ENCODE results near the gene HOXA11.
A peak's percentile ranks its signal among the peaks of the same experiment; 100 is the strongest.

The HOXA11 gene

DNA sequence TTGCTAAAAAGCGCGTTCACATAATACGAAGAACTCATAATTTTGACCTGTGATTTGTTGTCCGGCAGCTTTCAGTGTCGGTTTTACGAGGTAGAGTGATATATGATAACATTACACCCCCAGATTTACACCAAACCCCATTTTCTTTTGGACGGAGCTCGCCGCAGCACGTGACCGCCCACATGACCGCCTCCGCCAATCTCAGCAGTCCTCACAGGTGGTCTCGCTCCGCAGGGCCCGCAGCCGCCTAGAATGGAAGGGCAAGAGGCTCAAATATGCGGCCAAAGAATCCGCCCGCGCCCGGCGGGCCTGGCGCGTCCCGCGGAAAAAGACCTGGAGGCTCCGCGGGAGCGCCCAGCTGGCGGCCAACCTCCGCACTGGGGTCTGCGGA, 28.5 kb downstream of the HOXA11 start, which contains the start of gene HOXA7:
HOXA7 (minus strand) TSS at position 168 of the 391 bp plus-strand sequence; CDS start at position 38, 130 bp downstream.
- no peak for DNase-seq

DNA sequence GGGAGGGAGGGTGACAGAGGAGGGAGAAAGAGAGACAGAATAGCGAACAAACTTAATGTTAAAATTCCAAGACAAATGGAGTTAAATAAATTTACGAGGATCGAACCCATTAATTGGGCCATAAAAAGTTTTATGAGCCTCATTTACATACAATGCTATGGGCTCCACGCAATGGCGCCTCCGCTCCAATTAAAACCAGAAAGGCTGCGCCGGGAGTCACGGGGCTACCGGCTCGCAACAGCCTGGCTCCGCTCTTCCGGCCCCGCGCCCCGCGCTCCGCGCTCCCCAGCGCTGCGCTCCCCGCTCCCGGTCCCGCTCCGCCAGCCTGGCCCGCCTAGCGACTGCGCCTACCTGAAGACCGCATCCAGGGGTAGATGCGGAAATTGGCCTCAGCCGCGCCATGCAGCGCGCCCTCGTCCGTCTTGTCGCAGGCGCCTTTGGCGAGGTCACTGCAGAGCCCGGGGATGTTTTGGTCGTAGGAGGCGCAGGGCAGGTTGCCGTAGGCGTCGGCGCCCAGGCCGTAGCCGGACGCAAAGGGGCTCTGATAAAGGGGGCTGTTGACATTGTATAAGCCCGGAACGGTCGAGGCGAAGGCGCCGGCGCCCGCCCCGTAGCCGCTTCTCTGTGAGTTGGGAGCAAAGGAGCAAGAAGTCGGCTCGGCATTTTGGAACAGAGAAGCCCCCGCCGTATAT, 29.1 kb downstream of the HOXA11 start:
- peak; percentile 73 for DNase-seq

DNA sequence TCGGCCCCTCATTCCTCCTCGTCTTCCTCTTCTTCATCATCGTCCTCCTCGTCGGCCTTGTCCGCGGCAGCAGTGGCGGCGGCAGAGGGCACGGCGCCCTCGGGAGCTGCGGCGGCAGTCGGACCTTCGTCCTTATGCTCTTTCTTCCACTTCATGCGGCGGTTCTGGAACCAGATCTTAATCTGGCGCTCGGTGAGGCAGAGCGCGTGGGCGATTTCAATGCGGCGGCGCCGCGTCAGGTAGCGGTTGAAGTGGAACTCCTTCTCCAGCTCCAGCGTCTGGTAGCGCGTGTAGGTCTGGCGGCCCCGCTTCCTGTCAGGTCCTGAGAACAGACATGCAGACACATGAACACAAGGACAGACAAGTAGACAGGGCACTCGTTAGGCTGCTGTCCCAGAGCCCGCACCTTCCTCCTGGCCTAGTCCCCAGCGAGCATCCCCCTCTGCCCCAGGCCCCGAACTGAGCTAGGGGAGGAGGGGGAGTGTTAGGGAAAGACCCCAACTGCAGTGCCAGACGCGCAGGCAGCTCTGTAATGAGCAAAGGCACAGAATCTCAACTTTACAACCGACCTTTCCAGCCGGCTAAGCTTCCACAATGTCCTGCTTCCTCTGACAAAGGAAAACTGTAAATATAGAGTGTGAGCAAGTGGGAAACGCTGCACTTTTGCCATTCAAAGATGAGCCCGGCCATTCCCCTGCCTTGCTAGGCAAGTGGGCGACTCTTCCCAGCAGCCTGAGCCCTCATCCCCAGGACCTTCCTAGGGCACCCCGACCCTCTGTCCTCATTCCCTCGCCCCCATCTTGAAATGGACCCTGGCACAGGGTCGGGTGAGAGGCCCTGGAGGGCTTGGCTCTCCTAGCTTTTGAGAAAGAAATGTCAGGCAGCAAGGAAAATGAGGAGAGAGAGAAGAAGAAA, 29.9 kb downstream of the HOXA11 start:
- DNase-seq: peak; percentile 75

- peak; percentile 53 for DNase-seq
These were observed 30.7 kb downstream of the HOXA11 start for GRCh38 chr7:27154369-27154768.

DNA sequence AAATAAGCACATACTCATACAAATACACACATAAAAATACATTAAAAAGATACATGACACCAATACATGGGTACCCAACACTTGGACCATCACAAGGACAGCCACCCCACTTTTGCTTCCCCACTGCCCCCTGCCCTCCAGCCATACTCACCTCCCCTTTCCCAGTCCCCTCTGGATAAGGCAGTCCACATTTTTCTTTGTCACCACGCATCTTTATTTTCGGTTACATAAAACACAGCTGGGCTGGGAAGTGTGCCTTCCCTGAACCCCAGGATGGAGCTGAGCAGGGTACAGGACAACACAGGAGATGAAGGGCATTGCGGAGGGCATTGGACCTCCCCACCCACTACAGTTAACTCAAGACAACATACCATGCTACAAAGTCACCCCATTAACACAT, 31.5 kb downstream of the HOXA11 start:
- DNase-seq: peak; percentile 46

- no peak for DNase-seq
These were observed 32.1 kb downstream of the HOXA11 start for GRCh38 chr7:27152816-27153442.

DNA sequence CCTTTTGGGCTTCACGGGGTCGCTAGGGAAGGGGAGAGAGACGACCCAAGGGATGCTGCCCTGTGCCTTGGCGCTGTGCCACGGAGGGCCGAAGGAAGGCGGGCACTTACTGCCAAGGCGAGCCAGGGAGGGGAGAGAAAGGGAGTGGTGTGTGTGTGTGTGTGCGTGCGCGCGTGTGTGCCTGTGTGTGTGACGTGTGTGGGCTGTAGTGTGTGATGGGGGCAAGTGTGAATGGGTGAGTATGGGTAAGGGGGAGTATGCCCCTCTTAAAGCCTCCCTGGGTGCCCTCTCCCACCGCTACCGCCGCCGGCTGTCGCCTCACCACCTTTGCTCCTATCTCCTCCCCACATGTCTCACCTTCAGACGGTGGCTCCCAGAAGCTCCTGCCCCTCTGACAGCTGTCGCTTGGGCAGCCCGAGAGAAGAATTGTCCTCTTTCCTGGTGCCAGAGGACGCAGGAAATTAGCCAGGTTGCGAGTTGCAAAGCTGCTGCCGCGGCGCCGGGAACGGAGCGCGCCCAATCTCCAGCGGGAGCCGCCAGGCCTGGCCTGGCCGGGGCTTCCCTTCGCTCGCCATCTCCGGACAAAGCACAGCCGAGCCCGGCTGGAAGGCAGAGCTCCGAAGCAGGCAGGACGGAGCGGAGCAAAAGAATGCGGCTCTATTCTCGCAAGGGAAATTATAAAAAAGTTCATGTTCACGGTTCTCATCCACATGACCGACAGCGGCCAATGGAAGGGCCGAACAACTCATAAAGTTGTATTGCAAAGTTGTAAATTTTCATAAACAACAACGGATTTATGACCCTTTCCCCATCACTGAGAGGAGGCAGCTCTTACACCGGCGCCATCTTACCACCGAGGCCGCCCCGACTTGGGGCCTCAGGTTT, 32.9 kb downstream of the HOXA11 start, which contains the start of gene HOXA3:
HOXA3 (minus strand) TSS at position 653 of the 885 bp plus-strand sequence. CDS start 41,943 bp downstream, outside the sequence.
- peak; percentile 60 for DNase-seq

DNA sequence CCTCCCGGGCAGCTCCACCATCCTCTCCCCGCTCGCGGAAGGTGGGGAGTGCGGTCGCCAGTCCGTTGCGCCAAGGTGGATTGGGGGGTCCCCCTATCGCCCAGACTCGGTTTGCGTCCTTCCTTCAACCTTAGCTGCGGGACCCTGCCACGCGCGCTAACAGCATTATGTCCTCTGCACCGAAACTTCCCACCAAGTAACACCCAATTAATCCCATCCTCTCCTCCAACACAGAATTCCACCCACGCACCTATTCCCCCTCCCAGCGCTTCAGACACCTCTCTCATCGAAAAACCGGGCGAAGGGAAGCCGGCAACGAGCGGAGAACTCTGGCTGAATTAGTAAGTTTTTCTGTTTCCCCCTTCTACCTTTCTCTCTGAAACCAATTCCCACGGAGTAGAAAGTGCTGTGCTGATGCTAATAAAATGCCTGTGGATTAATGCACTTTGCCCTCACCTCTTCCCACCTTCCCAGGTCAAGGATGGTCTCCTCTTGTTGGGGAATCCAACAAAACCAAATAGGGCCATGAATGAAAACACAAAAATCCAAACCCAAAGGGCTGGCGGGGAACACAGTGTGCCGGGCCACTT, 33.6 kb downstream of the HOXA11 start:
- DNase-seq: peak; percentile 59

GRCh38 chr7:27150568-27151340, 34.3 kb downstream of the HOXA11 start:
- peak; percentile 87 for DNase-seq

DNA sequence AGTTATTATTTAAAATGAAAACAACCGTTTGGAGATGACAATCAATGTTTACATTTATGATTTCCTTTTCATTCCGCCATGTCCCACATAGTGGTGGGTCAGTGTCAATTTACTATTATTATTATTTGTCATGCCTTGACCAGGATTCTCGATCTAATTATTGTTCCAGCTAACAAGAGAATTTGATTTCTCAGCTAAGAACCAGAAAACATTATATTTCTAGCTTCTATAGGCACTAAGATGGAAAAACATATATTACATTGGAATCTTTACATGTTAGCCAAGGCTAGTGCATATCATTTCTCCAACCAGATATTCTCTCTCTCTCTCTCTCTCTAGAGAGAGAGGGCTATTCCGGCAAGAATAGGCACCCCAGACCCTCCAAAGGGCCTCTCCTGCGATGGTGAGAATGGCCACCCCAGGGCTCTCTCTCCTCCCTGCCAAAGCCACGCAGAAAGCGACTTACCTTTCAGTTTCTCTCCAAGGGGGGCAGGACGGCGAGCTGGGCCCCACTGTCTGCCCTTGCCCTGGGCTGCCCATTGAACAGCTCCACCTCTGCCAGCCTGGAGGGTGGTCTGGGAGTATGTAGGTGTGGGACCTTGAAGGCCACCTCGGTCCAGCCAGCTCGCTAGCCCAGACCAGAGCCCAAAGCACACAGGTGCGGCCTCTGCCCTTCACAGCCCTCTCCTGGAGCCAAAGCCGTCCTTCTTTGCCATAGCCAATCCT, 35.0 kb downstream of the HOXA11 start:
- no peak for DNase-seq

DNA sequence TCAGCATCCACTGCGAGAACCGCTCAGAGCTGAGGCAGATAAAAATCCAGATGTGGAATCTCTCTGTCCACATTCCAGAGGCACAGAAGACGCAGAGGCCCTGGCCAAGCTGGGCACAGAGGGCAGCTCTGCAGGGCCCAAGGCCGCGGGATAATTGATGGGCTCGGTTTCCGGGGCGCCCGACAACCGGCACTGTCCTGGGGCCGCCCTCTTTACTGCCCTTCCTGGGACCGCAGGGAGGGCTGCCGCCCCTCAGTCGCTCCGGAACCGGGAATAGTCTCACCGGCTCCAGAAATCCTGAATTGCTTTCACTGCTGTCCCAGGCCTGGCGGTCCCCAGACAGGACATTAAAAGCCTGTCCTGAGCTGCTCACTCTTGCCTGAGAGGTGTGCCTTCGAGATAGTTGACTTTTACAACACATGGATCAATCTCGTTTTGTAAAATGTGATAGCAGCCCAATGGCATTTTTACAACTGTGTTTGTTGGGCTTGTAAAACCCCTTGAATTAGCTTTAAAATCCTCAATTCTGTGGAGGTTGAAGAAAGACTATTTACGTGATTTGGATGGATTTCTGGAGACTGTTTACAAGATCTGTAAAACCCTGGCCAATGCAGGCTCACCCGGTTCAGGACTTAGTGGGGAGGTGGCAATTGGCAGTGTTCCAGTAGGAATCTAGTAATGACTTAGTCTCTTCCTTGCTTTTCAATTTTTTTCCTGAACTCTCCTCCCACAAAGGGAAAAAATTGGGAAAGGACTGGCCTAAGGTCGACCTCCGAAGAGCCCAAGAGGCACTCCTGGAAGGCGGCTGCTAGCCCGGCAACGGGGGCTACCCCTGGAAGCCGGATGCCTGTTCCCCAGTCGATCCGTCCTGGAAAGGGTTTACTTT, 36.0 kb downstream of the HOXA11 start:
- DNase-seq: peak; percentile 54

- DNase-seq: peak; percentile 57
These were observed 36.8 kb downstream of the HOXA11 start for GRCh38 chr7:27148031-27148755.

GRCh38 chr7:27147199-27148030, 37.6 kb downstream of the HOXA11 start, which contains the start of gene HOXA6:
Gene HOXA6 (minus strand): TSS chr7:27147774. CDS start chr7:27147749, 25 bp downstream.
- peak; percentile 56 for DNase-seq

DNA sequence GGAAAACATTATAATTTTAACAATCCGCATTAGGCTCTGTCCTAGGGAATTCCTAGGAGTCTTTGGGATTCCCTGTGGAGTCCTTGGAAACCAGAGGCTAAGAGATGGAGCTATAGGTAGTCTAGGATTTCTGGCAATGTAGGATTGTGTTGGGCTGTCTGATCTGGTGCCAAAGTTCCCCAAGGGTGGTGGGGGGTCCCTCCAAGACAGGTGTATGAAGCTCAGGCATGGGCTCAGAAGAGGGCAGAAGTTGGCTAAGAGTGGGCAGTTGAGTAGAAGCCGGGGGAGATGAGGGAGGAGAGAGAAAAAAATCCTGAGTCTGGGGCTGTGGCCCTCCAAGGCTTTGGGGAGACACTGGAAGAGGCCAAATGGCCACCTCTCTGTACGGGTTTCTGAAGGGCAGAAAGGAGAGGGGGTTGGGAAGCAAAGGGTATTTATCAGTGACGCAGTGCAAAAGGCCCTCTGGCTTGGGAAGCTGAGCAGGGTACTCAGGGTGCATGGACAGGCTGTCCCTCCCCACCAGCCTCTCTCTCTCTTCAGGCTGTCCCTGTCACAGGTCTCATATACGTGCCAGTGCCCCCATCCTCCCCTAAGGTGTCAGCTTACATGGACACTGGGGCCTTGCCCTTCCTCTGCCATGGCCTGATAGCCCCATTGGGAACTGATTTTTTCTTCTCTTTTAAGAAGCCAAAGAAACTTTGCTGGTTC, 38.4 kb downstream of the HOXA11 start:
- DNase-seq: peak; percentile 54

DNA sequence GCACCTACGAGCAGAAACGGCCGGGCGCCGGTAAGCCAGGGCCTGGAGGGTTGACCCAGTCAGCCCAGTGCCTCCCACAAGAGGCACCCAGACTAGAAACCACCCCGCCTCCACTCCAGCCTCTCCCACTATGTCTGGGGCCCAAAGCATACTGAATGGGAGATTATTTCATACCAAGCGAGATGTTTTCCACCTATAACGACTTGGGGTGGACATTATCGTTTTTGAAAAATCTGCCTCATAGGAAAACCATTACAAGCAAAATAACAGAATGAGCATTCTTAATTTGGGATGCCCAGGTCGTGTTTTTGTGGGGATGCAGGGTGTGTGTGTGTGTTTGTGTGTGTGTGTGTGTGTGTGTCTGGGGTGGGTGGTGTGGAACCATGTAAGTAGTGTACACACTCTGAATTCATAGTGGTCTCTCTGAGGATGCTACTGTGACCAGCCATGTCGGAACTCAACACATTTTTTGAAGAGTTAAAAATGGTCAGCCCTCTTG, 39.1 kb downstream of the HOXA11 start:
- peak; percentile 32 for DNase-seq

DNA sequence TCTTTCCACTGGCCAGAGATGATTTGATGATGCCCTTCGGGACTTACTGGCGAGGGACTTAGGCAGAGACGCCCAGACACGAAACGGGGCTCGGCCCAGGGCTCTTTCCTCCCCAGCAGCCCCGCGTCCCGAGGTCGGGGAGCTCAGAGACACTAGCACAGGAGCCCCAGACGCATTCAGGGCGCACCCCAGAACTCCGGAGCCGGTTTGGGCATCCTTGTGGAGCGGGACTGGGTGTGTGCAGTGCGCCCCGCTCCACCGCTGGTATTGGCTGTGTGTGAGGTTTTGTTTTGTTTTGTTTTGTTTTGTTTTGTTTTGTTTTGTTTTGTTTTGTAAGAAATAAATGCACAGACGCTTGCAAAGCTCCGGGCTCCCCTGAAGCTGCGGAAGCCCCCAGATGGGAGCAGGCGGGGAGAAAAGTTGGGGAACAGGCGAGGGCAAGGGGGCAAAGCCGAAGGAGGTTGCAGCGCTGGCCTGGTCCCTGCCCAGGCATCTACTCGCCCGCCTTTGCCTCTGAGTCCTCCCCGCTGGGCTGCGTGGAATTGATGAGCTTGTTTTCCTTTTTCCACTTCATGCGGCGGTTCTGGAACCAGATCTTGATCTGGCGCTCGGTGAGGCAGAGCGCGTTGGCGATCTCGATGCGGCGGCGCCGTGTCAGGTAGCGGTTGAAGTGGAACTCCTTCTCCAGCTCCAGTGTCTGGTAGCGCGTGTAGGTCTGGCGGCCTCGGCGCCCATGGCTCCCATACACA, 39.7 kb downstream of the HOXA11 start:
- DNase-seq: no peak

Measured in activated CD8-positive, alpha-beta memory T cell treated with anti-CD3 and anti-CD28 coated beads for 24 hours (primary cell).